Measurements from ENCODE around the gene LPP.

GRCh38 chr3:188279502-188280335 lies 125.8 kb downstream of the LPP start:
- TF ChIP-seq CTCF (IDR thresholded peaks at IDR 0.05) (no peak), EZH2 (IDR thresholded peaks at IDR 0.05; ENCODE audit: borderline replicate concordance, insufficient read depth, low read depth, low read length, poor library complexity, severe bottlenecking) (no peak)
